Stromal cell of bone marrow (primary cell): ENCODE results near the gene NMT2.

ENCODE experiments used
- DNase-seq: peaks from one replicate; pipeline ENCODE4 v3.0.0-alpha.2; 2012; ENCODE audit warnings: low read depth

The NMT2 gene

DNA sequence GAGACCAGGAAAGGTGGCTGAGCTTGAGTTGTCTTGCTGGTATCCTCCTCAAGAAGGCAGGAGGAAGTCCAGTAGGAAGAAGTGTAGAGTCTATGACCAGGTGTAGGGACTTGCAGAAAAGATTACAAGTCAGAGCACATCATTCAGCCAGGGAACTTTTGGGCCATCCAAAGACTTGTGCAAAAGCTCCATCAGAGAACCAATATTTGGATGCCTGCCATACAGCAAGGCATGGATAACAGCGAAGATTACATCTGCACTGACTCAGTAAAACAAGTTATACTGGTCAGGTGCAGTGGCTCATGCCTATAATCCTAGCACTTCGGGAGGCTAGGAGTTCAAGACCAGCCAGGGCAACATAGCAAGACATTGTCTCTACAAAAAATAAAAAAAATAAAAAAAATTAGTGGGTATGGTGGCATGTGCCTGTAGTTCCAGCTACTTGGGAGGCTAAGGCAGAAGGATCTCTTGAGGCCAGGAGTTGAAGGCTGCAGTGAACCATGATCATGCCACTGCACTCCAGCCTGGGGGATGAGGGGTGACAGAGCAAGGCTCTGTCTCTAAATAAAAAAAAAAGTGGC lies 13.2 kb upstream of the NMT2 start:
- no peak for DNase-seq

DNA sequence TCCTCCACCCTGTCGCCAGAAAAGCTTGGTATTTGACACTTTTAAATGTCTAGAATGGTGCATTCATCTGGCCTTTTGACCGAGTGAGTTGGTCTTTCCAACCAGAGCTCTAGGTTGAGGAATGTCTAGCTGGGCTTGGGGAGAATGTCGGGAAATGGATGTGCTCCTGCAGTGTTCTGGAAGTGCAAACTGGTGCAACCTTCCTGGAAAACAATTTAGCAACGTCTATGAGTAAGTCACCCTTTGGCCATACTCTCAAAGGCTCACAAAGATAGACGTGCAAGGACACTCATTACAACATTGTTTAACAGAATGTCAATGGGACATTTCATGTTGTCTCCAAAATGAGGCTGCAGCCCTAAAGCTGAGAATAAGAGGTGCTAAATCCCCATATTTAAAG lies 12.2 kb upstream of the NMT2 start:
- no peak for DNase-seq

DNA sequence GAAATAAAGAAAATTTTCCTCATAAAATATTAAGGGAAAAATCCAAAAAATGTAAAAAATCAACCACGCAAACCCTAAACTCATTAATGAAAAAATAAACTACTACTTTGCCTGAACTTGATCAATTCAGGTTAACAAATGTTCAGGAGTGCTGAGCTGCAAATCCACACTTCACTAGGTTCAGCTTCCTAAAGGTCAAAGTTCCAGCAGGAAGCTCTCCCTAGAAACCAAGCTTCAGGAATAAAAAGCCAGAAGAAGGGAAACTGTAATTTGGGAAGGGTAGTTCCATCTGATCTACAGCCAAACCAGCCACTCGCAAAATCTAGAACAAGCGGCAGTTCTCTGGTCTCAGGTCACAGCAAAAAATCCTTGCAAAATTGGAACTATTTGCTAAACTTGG lies 7.8 kb upstream of the NMT2 start:
- no peak for DNase-seq

DNA sequence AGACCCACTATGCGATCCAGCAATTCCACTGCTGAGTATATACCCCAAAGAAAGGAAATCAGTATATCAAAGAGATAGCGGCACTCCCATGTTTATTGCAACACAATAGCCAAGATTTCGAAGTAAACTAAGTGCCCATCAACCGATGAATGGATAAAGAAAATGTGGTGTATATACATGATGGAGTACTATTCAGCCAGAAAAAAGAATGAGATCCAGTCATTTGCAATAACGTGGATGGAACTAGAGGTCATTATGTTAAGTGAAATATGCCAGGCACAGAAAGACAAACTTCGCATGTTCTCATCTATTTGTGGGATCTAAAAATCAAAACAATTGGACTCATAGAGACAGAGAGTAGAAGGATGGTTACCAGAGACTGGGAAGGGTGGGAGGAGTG lies 7.1 kb upstream of the NMT2 start:
- DNase-seq: no peak

DNA sequence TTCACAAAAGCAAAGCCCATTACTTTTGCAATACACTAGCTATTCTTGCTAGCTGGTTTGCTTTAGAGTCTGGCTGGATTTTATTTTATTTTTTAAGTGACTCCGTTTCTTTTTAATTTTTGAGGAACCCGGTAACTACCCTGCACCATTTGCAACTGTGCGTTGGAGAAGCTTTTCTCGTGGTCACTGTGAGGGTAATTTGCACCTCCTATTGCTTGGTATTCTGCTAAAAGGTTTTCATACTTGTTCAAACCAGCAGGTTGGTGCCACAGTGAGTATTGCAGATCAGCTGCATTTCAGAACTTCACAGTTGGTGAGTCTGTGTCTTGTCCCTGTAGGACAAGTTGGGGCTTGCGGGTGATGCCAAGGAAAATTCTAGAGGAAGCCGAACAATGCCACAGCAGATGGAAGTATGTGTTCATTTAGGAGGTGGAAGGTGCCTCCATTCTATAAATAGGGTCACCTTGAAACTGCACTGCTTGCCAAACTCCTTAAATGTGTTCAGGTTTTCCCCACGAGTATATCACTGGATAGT lies 3.9 kb upstream of the NMT2 start:
- no peak for DNase-seq

DNA sequence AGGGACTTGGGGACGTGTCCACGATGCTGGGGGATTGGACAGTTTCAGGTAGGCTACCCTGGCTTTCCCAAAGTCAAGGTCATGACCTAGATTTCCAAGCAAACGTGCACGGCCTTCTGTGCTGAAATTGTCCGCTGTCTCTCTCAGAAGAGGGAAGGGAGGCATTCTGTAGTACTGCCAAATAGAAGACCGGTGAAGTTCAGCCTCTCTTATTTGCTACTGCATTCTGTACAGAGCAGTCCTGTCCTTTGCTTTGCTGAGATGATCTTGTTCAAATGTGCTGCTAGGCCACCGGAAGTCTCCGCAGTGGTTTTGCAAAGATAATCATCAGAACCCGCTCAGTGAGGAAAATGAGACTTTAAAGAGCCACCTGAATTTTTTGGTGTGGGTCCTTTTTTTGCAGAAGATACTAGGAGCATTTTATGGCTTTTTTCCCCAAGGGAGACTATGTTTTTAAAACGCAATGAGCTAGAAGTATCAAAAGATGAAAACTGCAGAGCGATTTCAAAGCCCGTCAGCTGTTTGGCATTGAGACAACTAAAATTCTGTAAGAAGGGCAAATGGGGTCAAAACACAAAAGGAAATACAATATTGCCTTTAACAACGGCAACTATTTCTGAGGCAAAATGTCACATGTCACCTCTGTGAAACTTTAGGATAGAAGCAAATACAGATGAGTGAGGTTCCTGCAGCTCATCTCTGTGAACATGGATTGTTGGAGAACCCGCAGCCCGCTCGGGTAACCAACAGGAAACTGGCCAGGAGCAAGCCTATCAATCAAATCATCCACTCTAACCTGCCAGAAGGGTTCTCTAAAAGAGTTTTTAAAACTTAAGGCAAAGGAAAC lies 1.3 kb upstream of the NMT2 start:
- DNase-seq: no peak

DNA sequence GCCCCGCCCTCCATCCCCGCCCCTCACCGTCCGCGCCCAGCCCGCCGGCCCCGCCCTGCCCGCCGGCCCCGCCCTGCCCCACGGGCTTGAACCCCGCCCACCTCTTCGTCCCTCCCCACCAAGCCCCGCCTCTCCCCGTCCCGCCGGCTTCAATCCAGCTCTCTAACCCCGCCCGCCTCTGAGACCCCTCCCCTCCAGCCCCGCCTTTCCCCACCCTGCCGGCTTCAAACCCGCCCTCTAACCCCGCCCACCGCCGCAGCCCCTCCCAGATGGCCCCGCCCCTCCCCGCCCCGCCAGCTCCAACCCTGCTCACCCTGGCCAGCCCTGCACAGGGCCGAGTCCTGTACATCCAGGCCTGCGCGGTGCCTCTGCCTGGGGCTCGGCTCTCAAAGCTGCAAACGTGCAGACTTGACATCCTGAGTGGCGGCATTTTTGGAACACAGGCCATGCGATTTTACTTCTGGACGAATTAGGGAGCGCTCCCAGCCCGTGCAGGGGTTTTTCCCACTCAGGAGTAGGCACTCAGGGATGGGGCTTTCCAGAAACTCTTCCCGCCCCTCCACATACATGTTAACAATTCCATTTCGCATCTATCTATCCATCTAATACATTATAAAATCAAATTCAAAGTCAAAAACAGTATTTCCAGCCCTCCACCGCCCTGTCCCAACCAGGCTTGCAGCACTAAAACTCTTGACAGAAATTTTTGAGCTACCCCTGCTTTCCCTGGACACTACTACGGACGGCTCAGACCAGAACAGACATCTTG lies 477 bp upstream of the NMT2 start:
- DNase-seq: peak; percentile 83

DNA sequence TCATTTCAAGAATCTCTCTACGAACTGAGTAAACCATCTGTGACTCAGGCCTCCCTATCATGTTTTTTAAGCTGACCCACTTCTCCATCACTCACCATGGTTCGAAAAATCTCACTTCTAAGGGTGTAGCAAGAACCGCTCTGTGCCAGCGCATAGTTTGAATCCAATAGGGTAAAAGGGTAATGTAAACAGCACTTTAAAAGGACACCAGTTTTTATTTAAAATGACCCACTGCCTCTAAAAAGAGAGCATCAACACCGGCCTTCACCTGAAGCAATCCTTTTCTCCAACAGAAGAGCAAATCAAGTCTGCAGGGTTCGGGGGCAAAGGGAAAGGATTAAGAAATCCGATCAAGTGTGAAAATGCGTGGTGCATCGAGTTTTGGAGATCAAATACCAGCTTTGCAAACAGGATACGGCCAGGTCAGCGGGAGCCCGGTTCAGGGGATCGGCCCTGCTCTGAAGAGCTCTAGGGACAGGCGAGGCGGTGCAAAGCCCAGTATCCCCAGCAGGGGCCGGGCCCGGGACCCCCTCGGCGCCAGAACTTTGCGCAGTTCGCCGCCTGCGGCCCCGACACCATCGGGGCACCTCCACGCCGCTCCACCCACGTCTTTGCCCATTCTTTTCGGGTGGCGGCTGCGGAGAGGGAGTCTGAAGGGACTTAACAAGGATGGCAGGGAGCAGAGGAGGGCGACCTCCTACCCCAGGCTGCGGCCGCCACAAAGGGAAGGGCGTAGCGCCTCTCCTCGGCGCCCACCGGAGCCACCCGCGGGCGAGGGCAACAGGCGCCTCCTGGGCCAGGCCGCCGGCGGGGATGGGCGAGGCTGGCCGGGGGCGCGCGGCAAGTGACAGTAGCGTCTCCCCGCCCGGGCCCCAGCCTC lies 842 bp downstream of the NMT2 start:
- peak; percentile 24 for DNase-seq

DNA sequence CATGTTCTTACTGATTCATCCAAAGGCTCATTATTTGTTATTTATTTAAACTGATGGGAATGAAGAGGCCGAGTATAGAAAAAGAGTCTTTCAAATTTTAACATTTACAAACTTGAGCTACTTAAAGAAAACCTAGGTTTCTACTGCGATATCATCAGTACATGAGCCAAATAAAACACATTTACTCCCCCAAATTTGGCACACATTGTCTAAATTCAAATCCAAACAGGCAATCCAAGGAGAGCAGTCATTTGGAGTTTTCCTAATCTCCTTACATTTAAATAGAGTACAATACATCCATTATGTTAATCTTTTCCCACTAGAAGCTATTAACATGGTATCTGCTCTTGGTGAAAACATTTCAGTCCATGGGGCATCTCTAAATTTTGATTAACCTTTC lies 2.2 kb downstream of the NMT2 start:
- DNase-seq: no peak

DNA sequence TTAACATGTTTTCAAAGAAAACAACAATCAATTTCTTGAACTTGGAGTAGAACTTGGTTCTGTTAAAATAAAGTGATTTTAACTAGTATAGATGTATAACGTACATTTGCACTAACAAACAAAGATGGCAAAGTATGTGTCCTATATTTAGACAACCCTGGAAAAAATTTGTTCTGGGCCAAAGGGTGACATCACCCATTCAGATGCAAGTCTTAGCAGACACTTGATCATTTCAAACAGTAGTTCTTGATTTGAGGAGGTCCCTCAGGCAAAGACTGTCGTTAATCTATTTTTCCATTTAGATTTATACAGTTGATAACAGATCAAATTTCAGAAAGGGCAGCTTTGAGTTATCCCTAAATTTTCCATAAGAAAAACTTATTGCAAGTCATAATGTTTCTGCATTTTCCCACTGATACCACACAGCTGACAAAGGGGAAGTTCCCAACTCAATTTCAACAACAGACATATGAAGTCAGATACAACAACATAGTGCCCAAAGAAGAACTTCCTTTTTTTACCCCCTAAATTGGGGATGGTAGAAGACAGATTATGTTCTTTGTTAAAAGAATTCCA lies 5.2 kb downstream of the NMT2 start:
- no peak for DNase-seq

DNA sequence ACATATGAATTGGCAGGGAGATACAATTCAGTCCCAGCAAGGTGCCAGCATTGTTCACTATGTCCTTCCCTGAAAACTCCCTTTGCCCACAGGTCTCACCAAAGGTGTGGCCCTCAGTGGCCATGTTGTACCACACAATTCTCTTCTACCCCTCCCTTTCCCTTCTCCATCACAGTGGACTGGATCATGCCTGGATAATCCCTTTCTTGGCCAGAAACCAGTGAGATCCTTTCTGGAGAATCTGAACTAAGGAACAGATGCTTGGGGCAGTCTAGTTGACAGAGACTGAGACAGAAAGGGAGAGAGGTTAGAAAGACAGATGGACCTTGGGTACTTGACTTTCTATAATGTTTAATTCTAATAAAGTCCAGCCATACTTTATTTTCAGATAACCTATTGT lies 9.5 kb downstream of the NMT2 start:
- DNase-seq: no peak

DNA sequence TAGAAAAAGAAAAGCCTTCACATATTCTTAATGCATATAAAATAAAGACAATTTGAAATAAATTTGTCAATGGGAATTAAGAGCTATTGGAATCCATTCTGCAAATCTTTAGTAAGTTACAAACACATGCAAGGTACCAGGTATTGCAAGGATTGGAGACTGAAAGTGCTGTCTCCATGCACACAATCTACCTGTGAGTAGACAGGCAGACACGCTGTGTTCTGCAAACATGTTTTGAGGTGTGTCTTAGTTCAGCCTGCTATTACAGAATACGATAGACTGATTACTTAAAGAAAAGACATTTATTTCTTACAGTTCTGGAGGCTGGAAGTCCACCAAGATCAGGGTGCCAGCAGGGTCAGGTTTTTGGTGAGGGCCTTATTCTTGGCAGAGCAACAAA lies 10.0 kb downstream of the NMT2 start:
- DNase-seq: no peak

DNA sequence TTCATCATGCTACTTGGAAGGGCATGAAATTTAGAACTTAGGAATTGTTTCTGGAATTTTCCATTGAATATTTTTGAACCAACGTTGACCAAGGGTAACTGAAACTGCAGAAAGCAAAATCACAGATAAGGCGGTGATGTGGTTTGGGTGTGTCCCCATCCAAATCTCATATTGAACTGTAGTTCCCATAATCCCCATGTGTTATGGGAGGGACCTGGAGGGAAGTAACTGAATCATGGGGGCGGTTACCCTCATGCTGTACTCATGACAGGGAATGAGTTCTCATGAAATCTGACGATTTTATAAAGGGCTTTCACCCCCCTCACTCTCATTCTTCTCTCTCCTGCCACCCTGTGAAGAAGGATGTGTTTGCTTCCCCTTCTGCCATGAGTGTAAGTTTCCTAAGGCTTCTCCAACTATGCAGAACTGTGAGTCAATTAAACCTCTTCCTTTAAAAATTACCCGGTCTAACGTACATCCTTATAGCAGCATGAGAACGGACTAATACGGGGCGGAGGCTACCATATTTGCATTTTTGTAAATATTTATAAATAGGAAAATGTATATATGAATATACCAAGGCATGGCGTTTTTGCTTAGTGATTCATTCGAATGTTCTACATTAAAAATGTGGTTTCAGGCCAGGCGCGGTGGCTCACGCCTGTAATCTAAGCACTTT lies 12.4 kb downstream of the NMT2 start:
- DNase-seq: no peak

DNA sequence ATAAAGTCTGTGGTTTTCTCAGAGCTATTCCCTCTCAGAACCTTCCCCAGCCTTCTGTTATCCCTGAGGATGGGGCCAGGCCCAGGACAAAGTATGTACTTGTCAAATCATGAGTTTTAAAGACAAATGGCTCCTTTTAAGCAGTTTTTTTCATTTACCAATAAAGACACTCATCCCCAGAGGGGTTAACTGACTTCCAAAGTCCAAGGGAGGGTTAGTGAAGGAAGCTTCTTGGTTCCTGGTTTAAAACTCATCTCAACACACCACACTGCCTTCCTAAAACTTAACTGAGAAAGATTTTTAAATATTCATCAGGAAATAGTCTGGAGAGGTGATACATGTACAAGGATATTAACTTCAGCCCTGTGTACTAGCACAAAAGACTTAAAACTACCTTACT lies 15.9 kb downstream of the NMT2 start:
- no peak for DNase-seq

DNA sequence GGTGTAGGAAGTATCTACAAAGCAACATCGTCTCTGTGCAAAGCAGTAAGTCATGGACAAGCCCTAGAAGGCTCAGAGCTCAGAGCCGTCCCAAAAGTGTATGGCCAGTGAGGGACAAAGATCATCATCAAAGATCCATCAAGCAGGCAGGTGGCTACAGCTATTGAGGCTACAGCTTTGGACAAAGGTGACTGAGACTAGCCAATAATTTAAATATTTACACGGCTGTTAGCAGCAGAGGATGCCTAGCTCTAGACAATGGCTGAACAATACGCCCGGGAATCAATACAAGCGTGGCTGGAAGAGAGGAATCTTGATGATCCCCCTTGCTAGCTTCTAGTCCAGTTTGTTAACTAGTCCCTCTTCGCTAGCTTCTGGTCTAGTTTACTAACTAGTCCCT lies 17.9 kb downstream of the NMT2 start:
- no peak for DNase-seq

DNA sequence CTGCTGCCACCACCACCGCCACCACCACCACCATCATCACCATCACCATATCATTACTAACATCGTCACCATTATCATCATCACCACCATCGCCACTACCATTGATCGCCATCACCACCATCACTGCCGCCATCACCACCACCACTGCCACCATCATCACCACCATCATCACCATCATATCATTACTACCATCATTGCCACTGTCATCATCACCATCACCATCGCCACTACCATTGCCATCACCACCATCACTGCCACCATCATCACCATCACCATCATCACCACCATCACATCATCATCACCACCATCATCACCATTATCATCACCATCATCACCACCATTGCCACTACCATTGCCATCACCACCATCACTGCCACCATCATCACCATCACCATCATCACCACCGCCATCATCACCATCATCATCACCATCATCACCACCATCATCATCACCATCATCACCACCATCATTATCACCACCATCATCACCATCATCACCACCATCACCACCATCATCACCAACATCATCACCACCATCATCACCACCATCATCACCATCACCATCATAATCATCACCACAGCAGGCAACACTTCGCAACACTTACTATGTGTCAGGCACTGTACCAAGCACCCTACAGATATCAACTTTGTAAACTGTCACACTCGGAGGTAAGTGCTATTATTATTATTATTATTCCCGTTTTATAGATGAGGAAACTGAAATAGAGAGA lies 19.3 kb downstream of the NMT2 start:
- no peak for DNase-seq

DNA sequence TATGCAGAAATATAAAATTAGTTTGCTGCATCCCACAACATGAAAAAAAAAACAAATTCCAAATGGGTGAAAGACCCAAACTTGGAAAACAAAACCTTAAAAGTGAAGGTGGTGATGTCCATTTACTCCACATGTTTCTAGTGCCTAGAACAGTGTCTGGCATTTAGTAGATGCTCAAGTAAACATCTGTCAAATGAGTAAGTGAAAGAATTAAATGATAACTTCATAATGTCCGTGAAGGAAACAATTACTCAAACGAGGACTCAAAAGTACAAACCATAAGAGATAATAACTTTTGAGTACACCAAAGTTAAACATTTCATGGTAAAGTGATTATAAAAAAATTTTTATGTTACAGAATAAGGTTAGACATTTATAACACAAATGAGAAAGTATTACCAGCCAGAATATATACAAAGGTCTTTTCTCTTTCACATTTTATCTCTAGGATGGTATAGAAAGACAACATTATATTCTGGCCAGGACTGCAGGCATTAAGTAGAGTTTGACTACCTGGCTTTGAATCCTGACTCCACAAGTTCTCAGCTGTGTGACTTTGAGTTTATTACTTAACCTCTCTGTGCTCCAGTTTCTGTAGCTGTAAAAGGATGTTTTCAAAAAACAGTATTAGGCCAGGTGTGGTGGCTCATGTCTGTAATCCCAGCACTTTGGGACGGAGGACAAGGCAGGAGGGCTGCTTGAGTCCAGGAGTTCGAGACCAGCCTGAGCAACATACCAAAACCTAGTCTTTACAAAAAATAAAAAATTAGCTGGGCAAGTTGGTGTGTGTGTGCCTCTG lies 20.7 kb downstream of the NMT2 start:
- no peak for DNase-seq

DNA sequence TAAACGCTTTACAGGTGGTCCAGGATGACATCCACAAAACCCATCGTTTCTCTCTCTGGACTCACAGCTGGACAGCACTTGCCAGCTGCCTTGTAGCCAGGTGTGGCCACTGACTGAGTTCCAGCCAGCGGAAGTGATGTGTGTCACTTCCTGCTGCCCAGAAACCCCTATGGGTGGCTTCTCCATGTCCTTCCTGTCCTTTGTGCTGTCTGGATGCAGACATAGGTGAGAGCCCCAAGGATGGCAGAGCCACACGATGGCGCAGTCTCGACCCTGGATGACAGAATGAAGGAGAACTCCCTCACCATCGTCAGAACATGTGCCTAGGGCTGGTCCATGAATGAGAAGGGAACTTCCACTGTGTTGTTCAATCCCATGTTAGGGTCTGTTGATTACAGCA lies 22.1 kb downstream of the NMT2 start:
- no peak for DNase-seq

DNA sequence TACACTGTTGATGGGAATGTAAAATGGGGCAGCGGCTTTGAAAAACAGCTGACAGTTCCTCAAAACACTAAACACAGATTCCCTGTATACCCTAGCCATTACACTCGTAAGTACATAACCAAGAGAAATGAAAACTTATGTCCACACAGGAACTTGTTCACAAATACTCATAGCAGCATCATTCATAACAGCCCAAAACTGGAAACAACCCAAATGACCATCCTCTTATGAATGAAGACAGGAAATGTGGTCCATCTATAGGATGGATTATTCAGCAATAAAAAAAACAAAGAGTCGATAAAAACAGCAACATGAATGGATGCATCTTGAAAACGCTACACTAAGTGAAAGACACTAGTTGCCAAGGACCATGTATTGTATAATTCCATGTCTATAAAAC lies 23.7 kb downstream of the NMT2 start:
- no peak for DNase-seq
